ENCODE results near the gene ARID1B.

The ARID1B gene

DNA sequence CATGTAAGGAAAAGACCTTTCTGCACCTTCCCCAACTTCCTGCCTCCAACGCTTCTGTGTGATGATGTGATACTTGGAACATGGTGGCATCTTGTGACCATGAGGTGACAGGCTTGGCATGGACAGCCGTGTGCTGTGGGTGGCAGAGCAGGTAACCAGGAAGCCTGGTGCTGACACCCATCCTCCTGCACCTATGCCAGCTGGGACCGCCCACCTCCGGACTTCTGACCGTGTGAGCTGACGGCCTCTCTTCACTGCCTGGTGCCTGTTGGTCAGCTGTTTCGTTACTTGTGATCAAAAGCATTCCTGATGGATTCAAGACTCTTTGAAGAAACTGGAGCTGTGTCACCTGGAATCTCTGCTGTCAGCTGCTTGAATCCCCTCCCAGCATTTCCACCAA is 475.8 kb downstream of the ARID1B start:
- Histone ChIP-seq H3K4me1 (ENCODE audit: control insufficient read depth, low read depth, low read length) (no peaks in the 10 kb centered on the region), H3K36me3 (ENCODE audit: control insufficient read depth, low read depth, low read length) (no peaks in the 10 kb centered on the region), H3K27me3 (ENCODE audit: control insufficient read depth, insufficient read depth, low read length) (no peaks in the 10 kb centered on the region), H3K27ac (ENCODE audit: low read length) (no peak overlapping the region), H3K4me3 (ENCODE audit: low read length) (no peak overlapping the region), H3K9me3 (ENCODE audit: control insufficient read depth, low read depth, low read length) (no peaks in the 10 kb centered on the region), H3K9ac (ENCODE audit: low read length) (no peak overlapping the region)

DNA sequence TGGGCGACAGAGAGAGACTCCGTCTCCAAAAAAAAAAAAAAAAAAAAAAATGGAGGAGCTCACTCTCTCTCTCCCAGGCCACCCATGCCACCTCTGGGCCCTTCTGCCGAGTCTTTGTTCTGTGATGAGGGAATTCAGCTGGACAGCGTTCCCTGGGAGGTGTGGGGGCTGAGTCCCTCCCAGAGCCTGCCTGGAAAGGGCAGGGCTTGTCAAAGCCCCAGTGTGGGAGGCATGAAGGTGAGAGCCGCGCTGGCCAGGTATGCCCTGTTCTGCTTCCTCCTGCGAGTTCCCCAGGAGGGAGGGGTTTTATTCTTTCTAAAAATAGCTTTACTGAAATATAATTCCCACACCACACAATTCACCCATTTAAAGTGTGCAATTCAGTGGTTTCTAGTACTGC is 476.5 kb downstream of the ARID1B start:
- H3K27me3 ChIP-seq (ENCODE audit: control insufficient read depth, insufficient read depth, low read length), result no peaks in the 10 kb centered on the region
- no peak overlapping the region for H3K27ac ChIP-seq (ENCODE audit: low read length)
- H3K9ac ChIP-seq (ENCODE audit: low read length), result no peak overlapping the region
- no peak overlapping the region for H3K4me3 ChIP-seq (ENCODE audit: low read length)
- no peaks in the 10 kb centered on the region for H3K4me1 ChIP-seq (ENCODE audit: control insufficient read depth, low read depth, low read length)
- H3K9me3 ChIP-seq (ENCODE audit: control insufficient read depth, low read depth, low read length), result no peaks in the 10 kb centered on the region
- H3K36me3 ChIP-seq (ENCODE audit: control insufficient read depth, low read depth, low read length), result no peaks in the 10 kb centered on the region

DNA sequence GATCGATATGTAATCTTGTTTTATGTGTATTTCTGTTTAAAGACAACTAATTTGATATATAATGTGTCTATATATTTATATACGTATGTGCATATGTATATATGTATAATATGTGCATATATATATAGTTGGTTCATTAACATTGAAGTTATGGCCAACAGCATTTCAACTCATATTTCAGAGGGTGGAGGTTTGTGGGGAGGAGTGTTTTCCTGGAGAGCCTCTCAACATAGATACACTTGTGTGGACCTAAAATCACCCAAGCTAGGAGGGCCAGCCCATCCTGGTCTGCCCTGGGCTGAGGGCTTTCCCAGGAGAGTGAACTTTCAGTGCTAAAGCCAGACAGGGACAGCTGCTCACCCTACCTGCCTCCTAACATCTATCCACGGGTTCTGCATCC is 477.4 kb downstream of the ARID1B start:
- H3K4me3 ChIP-seq (ENCODE audit: low read length), result no peak overlapping the region
- H3K36me3 ChIP-seq (ENCODE audit: control insufficient read depth, low read depth, low read length), result no peaks in the 10 kb centered on the region
- no peaks in the 10 kb centered on the region for H3K27me3 ChIP-seq (ENCODE audit: control insufficient read depth, insufficient read depth, low read length)

DNA sequence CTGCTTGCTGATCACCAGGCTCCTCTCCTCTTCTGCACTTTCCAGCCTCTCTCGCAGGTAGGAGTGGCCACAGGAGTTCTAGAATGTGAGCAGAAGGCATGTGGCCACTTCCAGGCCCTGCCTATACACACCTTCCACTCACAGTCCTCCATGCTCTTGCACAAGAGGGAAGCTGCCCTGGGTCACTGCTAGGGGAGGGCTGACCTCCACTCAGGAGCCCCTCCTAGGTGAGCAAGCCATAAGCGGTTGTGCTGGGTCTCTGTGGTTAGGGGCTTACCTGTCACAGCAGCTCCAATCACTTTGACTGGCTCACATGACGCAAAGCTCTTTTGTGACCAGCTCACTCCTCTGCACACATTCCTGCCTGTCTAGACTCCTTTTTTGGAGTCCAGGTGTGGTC is 477.9 kb downstream of the ARID1B start:
- H3K9me3 ChIP-seq (ENCODE audit: control insufficient read depth, low read depth, low read length), result no peaks in the 10 kb centered on the region
- H3K9ac ChIP-seq (ENCODE audit: low read length), result no peak overlapping the region
- no peak overlapping the region for H3K4me3 ChIP-seq (ENCODE audit: low read length)
- no peaks in the 10 kb centered on the region for H3K4me1 ChIP-seq (ENCODE audit: control insufficient read depth, low read depth, low read length)
- no peak overlapping the region for H3K27ac ChIP-seq (ENCODE audit: low read length)
- H3K27me3 ChIP-seq (ENCODE audit: control insufficient read depth, insufficient read depth, low read length), result no peaks in the 10 kb centered on the region
- no peaks in the 10 kb centered on the region for H3K36me3 ChIP-seq (ENCODE audit: control insufficient read depth, low read depth, low read length)

More for the DNA sequence above, 477.4 kb downstream of the ARID1B start:
- no peaks in the 10 kb centered on the region for H3K9me3 ChIP-seq (ENCODE audit: control insufficient read depth, low read depth, low read length)
- H3K9ac ChIP-seq (ENCODE audit: low read length), result no peak overlapping the region
- no peak overlapping the region for H3K27ac ChIP-seq (ENCODE audit: low read length)
- H3K4me1 ChIP-seq (ENCODE audit: control insufficient read depth, low read depth, low read length), result no peaks in the 10 kb centered on the region

DNA sequence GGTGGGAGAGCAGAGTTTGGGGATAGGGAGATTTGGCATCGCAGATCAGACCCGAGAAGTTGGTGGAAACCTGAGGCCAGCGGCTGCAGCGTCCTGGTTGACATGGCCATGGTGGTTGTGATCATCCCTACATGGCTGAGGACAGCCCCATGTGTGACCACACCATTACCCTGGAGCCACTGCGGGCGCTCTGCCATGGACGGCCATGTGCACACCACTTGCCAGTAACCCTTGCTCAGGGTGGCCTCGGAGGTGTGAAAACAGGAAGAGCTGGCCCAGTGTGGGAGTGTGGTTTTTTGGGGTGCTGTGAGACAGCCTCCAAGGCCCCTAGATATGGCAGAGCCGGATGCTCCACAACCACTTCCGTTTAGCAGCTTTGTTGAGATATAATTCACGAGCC is 481.7 kb downstream of the ARID1B start:
- no peaks in the 10 kb centered on the region for H3K9me3 ChIP-seq (ENCODE audit: control insufficient read depth, low read depth, low read length)
- no peaks in the 10 kb centered on the region for H3K4me1 ChIP-seq (ENCODE audit: control insufficient read depth, low read depth, low read length)
- H3K27ac ChIP-seq (ENCODE audit: low read length), result no peak overlapping the region
- no peaks in the 10 kb centered on the region for H3K36me3 ChIP-seq (ENCODE audit: control insufficient read depth, low read depth, low read length)
- no peak overlapping the region for H3K4me3 ChIP-seq (ENCODE audit: low read length)
- H3K9ac ChIP-seq (ENCODE audit: low read length), result no peak overlapping the region
- H3K27me3 ChIP-seq (ENCODE audit: control insufficient read depth, insufficient read depth, low read length), result no peaks in the 10 kb centered on the region

DNA sequence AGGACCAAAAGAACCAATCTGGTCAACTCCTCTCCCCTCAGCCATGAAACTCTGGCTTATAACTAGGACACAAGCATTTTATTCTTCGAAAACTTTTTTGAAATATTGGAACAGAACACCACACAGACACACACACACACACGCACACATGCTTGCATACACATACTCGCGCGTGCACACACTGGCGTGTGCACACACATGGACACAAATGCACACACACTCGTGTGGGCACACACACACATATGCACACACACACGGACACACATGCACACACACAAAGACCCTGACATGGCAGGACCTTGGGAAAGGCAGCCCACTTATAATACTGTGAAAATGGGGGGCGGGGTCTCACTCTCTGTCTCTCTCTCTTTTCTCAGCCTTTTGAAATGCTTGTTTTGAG is 482.3 kb downstream of the ARID1B start:
- Histone ChIP-seq H3K4me1 (ENCODE audit: control insufficient read depth, low read depth, low read length) (no peaks in the 10 kb centered on the region), H3K9ac (ENCODE audit: low read length) (no peak overlapping the region), H3K36me3 (ENCODE audit: control insufficient read depth, low read depth, low read length) (no peaks in the 10 kb centered on the region), H3K4me3 (ENCODE audit: low read length) (no peak overlapping the region), H3K9me3 (ENCODE audit: control insufficient read depth, low read depth, low read length) (no peaks in the 10 kb centered on the region), H3K27me3 (ENCODE audit: control insufficient read depth, insufficient read depth, low read length) (no peaks in the 10 kb centered on the region), H3K27ac (ENCODE audit: low read length) (no peak overlapping the region)
